H4 (cell line): Measurements from ENCODE around the gene CAMTA1. TPM values are rescaled to one million over a fixed set of nuclear protein-coding genes. Genes with fewer than 3 reads are reported as not detected.

ENCODE experiments used
- DNase-seq: peaks from one replicate; pipeline ENCODE4 v3.0.0-alpha.2; 2015; ENCODE audit warnings: low spot score
- total RNA-seq: library from RNA; depleted of rRNA; stranded (reverse); fragments of >200 nt; shearing (Covaris generic); gene quantifications from 2 replicates; pipeline ENCODE4 v1.2.3, GENCODE V29; 2014

The CAMTA1 gene
- total RNA-seq, 1 experiment from 2014 or later = 98.2 TPM

DNA sequence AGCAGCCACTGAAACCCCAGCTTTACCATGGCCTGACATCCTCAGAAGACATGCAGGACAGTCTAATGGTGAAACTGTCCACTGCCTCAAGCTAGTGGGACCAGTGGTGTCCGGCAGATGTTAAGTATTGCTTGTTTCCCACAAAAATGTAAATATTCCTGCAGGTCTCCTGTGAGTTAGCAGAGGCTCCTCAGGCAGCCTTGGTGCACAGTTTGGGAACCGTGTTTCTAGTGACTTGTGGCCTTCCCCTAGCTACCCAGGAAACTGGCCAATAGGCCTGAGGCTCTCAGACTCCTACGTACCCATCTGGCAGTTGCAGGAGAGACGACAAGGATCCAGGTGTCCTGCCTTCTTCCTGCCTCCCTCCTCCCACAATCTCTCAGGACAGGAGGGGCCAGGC is 142.4 kb downstream of the CAMTA1 start:
- DNase-seq = no peak

DNA sequence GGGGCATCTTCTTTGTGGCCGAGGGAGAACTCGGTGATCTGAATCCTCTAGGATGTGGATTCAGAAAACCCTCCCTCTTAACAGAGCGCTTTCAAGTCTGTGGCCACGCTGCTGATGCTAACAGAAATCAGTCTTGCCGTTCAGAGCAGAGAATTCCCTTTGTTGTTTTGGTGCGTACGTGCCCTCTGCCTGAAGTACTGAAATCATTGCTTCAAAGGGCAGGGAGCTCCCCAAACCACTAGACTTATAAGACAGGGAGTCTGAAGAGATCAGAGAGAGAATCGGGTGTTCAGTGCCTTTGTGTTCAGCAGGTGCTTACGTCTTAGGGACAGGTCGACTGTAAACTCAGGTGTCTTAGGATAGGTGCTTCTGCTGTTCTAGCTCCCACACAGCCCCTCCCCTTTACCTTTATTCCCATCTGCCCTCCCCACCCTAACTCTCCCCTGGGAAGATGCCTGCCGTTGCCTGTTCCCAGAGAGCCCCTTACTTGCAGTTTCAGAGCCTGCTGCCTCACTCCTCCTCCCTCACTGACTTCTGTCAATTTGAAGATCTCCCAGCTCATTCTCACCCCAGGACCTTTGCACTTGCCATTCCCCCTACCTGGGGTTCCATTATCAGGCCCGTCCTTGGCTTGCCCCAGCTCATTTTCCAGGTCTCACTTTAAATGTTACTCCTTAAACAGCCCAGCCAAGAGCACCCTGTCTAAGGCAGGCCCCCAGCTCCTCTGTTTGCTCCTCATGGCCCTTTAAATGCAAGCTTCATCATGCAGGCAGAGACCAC is 143.0 kb downstream of the CAMTA1 start:
- DNase-seq = no peak

DNA sequence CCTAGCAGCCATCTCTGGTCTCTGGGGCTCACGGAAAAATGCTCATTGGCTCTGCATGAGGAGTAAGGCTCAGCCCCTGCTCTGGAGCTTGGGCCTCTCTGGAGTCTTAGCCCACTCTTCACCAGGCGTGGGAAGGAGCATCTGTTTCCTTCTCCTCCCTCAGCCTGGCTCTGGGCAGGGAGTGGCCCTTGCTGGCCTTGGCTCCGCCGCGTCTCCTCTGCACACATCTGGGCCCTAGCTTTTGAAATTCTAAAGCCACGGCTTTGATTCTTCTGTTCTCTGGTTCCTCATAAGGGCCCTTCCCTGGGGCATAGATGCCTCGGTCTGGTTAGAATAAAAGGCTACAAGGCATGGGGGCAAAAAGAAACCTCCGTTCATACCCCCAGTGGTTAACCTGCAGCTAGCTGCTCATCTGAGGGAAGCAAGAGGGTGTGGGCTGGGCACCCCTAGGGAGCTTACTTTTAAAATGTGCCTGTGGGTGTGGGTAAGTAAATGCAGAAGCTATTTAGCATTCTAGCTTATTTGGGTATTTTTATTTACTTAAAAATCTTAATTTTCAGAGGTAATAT is 145.6 kb downstream of the CAMTA1 start:
- no peak for DNase-seq

- DNase-seq = no peak
Measured at GRCh38 chr1:6935361-6935883, 150.2 kb downstream of the CAMTA1 start.

GRCh38 chr1:6935911-6936690 is 150.8 kb downstream of the CAMTA1 start:
- no peak for DNase-seq

DNA sequence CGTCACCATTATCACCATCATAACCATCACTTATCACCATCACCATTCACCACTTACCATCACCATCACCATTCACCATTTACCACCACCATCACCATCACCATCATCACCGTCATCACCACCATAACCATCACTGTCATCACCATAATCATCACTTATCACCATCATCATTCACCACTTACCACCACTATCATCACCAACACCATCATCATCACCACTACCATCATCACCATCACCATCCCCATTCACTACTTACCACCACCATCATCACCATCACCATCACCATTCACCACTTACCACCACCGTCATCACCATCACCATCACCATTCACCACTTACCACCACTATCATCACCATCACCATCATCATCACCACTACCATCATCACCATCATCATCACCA is 151.8 kb downstream of the CAMTA1 start:
- no peak for DNase-seq

DNA sequence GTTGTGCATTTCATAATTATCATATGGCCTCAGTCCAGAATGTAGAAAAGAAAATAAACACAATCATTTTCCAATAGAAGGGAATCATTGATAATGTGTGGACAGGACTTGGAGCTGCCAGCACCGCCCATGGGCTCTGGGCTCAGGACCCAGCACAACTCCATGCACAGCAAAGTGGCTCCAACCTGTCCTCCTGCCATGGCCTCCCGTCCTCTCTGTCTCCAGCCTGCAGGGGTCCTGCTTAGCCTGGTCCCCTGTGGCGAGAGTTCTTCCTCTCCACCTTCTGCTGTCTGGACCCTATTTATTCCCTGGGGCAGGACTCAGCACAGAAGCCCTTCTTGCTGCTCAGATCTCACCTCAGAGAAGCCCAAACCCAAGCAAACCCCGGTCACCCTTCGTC is 154.1 kb downstream of the CAMTA1 start:
- DNase-seq = no peak

GRCh38 chr1:6941786-6942185 is 156.5 kb downstream of the CAMTA1 start:
- no peak for DNase-seq

GRCh38 chr1:6942990-6943389 is 157.7 kb downstream of the CAMTA1 start:
- DNase-seq = no peak

DNA sequence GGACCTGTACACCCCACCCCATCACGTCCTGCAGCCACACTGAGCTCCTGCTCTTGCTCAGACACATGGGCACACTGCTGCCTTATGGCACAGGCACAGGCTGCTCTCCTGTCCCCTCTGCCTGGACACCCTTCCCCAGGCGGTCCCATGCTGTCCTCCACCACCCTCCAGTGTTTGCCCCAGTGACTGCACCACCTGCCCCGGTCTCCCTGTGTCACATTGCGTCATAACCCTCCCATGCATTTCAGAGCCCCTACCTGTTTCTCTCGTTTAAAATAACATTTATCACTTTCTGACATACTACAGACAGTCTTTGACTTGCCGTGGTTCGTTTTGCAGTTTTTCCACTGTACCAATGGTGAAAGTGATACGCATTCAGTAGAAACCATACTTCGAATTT is 159.2 kb downstream of the CAMTA1 start:
- no peak for DNase-seq

DNA sequence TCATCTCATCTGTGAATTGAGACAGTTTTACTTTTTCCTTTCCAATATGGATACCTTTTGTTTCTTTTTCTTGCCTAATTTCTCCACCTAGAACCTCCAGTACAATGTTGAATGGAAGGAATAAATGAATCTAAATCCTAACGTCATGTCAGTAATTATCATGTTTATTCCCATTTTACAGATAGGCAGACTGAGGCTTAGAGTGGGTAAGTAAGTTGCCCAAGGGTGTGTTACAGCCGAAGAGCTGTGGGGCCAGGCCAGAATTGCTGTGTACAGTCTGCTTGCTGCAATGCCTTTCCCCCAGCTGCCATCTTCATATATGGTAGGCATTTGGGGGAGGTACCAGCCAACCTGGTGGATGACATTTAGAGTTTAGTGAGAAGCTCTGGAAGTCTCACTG is 162.7 kb downstream of the CAMTA1 start:
- no peak for DNase-seq

DNA sequence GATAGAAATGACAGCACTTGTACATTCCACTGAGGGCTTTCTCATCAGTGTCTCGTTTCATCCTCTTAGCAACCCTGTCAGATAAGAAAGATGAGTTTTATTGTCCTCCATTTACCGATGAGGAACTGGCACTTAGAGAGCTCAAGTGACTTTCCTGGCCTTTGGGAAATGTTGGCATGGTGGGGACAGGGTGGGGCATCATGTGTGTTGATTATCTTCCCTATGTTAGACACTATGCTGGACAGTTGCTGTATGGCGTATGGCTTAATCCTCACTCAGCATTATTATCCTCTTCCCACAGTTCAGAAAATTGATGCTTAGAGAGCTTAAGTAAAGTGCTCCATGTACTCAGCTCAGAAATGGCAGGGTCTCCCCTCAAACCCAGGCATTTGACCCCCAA is 163.2 kb downstream of the CAMTA1 start:
- no peak for DNase-seq

- DNase-seq = no peak
Measured at GRCh38 chr1:6948861-6949260, 163.6 kb downstream of the CAMTA1 start.

GRCh38 chr1:6950001-6950765 is 164.9 kb downstream of the CAMTA1 start:
- no peak for DNase-seq

DNA sequence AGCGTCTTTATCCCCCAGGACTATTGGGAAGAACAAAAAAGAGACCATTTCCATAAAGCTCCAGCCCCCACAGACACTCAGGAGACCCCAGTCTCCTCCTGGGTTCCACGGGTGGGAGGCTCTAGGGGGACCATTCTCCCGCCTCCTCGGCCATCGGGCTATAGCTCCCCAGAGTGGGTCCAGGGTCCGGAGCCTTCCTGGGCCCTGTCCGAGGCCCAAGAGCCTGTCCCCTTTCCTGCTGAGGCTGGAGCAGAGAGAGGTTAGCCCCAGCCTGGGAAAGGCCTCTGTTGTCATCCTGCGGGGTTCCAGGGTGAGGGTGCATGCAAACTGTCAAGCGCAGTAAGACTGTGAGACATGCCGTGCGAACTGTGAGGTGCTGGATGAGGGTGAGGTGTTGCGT is 166.3 kb downstream of the CAMTA1 start:
- no peak for DNase-seq

DNA sequence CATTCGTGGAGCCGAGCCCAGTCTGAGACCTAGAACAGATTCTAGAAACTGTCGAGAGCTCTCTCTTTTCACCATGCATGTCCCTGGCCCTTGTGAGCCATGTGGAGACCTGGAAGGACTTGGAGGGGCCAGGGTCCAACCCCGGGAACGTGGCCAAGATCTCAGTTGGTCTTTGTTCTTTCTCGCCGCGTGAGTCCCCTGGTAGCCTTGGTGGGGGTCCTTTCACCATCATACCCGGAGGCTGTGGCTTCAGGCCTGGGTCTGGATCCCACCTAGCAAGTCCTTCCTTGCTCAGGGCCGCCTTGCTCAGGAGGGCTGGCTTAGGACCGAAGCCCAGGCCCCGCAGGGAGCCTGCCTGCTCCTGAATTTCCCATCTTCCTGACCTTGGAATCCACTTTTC is 168.0 kb downstream of the CAMTA1 start:
- DNase-seq = no peak

DNA sequence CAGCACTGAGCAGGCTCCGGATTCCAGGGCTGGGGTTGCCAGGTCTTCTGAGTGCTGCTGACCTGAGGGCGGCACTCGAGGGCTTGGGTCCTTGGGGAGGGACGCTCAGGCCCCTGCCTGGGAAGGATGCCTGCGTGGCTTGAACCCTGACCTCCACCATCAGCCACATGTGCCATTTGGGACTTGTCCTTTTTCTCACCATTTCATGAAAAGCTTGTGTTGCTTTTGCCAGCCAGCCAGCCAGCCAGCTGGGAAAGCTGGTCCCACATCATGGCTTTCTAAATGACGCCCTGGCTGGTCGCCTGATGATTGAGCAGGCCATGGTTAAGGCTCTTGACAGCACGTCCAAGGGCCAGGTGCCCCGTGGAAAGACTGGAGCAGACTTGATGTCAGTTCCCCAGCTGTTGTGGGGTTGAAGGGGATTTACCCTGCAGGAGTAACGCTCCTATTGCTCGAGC is 168.7 kb downstream of the CAMTA1 start:
- DNase-seq = no peak

- DNase-seq = no peak
Measured at GRCh38 chr1:6954591-6954990, 169.3 kb downstream of the CAMTA1 start.

GRCh38 chr1:6955357-6956094 is 170.3 kb downstream of the CAMTA1 start:
- no peak for DNase-seq

- DNase-seq = no peak
Measured at GRCh38 chr1:6956488-6957159, 171.4 kb downstream of the CAMTA1 start.

DNA sequence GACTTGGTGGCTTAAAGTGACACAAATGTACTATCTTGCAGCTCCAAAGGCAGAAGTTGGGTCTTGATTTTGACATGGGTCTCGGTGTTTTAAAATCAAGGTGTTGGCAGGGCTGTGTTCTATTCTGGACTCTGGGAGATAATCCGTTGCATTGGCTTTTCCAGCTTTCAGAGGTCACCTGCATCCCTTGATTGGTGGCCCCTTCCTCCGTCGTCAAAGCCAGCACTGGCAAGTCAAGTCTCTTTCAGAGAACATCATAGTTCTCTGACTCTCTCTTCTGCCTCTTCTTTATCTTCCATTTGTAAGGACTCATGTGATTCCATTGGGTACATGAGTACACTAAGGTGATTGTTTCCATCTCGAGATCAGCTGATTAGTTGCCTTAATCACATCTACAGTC is 172.1 kb downstream of the CAMTA1 start:
- DNase-seq = no peak
